HEK293 (cell line): ENCODE measurements around the gene C17orf100.

ENCODE experiments used
- CTCF ChIA-PET: fragments of 350-600 bp; formaldehyde crosslinking; extraction: SDS; loops from one replicate; lab custom pipeline; 2021; ENCODE audit warnings: antibody characterized with exemption; lab: Yijun Ruan, JAX
- POLR2A ChIA-PET: fragments of 300-600 bp; formaldehyde crosslinking; extraction: SDS; loops from one replicate; lab custom pipeline; 2020; ENCODE audit warnings: antibody characterized with exemption, inconsistent platforms; lab: Yijun Ruan, JAX
- H3K27ac ChIP-seq: fragments of 200-500 bp; sonication (Bioruptor generic); 2 replicates; pipeline ENCODE4 v1.5.1; 2014; ENCODE audit warnings: low read depth, low read length, control low read depth, inconsistent platforms; ENCODE audit errors: extremely low read depth
- H3K36me3 ChIP-seq, 2 experiments: fragments of 200-500 bp in 1 of 2; sonication (Bioruptor generic) in 1 of 2; 1 replicate in 1 of 2; 2 replicates in 1 of 2; pipeline ENCODE4 v1.5.1; 2014 to 2017; ENCODE audit warnings: inconsistent platforms in 2 of 2, low read length in 2 of 2; ENCODE audit not compliant: control insufficient read depth in 2 of 2, insufficient read depth in 1 of 2
- H3K4me1 ChIP-seq: fragments of 200-500 bp; sonication (Bioruptor generic); 2 replicates; pipeline ENCODE4 v1.5.1; 2014; ENCODE audit warnings: mild to moderate bottlenecking, low read length, inconsistent platforms; ENCODE audit not compliant: control insufficient read depth, insufficient read depth
- H3K4me3 ChIP-seq: 2 replicates; pipeline ENCODE4 v1.5.1; 2011; ENCODE audit warnings: low read depth, mild to moderate bottlenecking, control low read depth, low read length, moderate library complexity
- H3K9me3 ChIP-seq: fragments of 200-500 bp; sonication (Bioruptor generic); 2 replicates; pipeline ENCODE4 v1.5.1; 2014; ENCODE audit warnings: low read depth, low read length, inconsistent platforms; ENCODE audit not compliant: control insufficient read depth, insufficient read depth
- EGR2 ChIP-seq: fragments of 450-650 bp; formaldehyde crosslinking; IDR thresholded peaks from 2 replicates; pipeline ENCODE4 v1.5.1; 2016; ENCODE audit warnings: low read depth, missing biosample characterization, missing genetic modification characterization
- GLI4 ChIP-seq: fragments of 450-650 bp; formaldehyde crosslinking; IDR thresholded peaks from 2 replicates; pipeline ENCODE4 v1.5.1; 2016; ENCODE audit warnings: missing biosample characterization, missing genetic modification characterization
- HIC1 ChIP-seq: fragments of 450-650 bp; formaldehyde crosslinking; IDR thresholded peaks from 2 replicates; pipeline ENCODE4 v1.5.1; 2016; ENCODE audit warnings: missing biosample characterization, missing genetic modification characterization
- IKZF3 ChIP-seq: fragments of 450-650 bp; IDR thresholded peaks from 2 replicates; pipeline ENCODE4 v1.5.0; 2018; ENCODE audit warnings: missing biosample characterization, mild to moderate bottlenecking, missing genetic modification characterization, moderate library complexity
- KLF8 ChIP-seq: fragments of 450-650 bp; formaldehyde crosslinking; IDR thresholded peaks from 2 replicates; pipeline ENCODE4 v1.5.1; 2016; ENCODE audit warnings: missing biosample characterization, missing genetic modification characterization
- SCRT2 ChIP-seq: fragments of 450-650 bp; formaldehyde crosslinking; IDR thresholded peaks from 2 replicates; pipeline ENCODE4 v1.5.1; 2016; ENCODE audit warnings: missing biosample characterization, missing genetic modification characterization
- TCF7L2 ChIP-seq: IDR thresholded peaks from 2 replicates; pipeline ENCODE4 v1.6.1; 2011; ENCODE audit warnings: low read depth, mild to moderate bottlenecking, inconsistent platforms, low read length, moderate library complexity, borderline replicate concordance
- ZFP41 ChIP-seq: fragments of 450-650 bp; formaldehyde crosslinking; IDR thresholded peaks from 2 replicates; pipeline ENCODE4 v1.5.1; 2016; ENCODE audit warnings: missing biosample characterization, missing genetic modification characterization, borderline replicate concordance
- ZNF133 ChIP-seq: fragments of 450-650 bp; formaldehyde crosslinking; IDR thresholded peaks from 2 replicates; pipeline ENCODE4 v1.5.1; 2016; ENCODE audit warnings: missing biosample characterization, missing genetic modification characterization
- ZNF174 ChIP-seq: fragments of 450-650 bp; formaldehyde crosslinking; IDR thresholded peaks from 2 replicates; pipeline ENCODE4 v1.5.0; 2017; ENCODE audit warnings: missing biosample characterization, mild to moderate bottlenecking, missing genetic modification characterization
- ZNF223 ChIP-seq: fragments of 450-650 bp; formaldehyde crosslinking; IDR thresholded peaks from 2 replicates; pipeline ENCODE4 v1.5.1; 2016; ENCODE audit warnings: missing biosample characterization, missing genetic modification characterization
- ZNF239 ChIP-seq: fragments of 450-650 bp; formaldehyde crosslinking; IDR thresholded peaks from 2 replicates; pipeline ENCODE4 v1.5.1; 2016; ENCODE audit warnings: missing biosample characterization, missing genetic modification characterization
- ZNF248 ChIP-seq: fragments of 450-650 bp; formaldehyde crosslinking; IDR thresholded peaks from 2 replicates; pipeline ENCODE4 v1.5.1; 2017; ENCODE audit warnings: missing biosample characterization, missing genetic modification characterization
- ZNF302 ChIP-seq: fragments of 450-650 bp; formaldehyde crosslinking; IDR thresholded peaks from 2 replicates; pipeline ENCODE4 v1.5.1; 2016; ENCODE audit warnings: missing biosample characterization, missing genetic modification characterization, low read depth
- ZNF350 ChIP-seq: fragments of 450-650 bp; formaldehyde crosslinking; IDR thresholded peaks from 2 replicates; pipeline ENCODE4 v1.5.0; 2017; ENCODE audit warnings: missing biosample characterization, mild to moderate bottlenecking, missing genetic modification characterization
- ZNF366 ChIP-seq: fragments of 450-650 bp; formaldehyde crosslinking; conservative IDR thresholded peaks from 2 replicates; pipeline ENCODE4 v1.5.1; 2016; ENCODE audit warnings: missing biosample characterization, missing genetic modification characterization
- ZNF423 ChIP-seq: fragments of 450-650 bp; formaldehyde crosslinking; IDR thresholded peaks from 2 replicates; pipeline ENCODE4 v1.5.1; 2016; ENCODE audit warnings: missing biosample characterization, missing genetic modification characterization
- ZNF530 ChIP-seq: fragments of 450-650 bp; formaldehyde crosslinking; IDR thresholded peaks from 2 replicates; pipeline ENCODE4 v1.5.1; 2016; ENCODE audit warnings: low read depth, missing biosample characterization, missing genetic modification characterization
- ZNF596 ChIP-seq: fragments of 450-650 bp; IDR thresholded peaks from 2 replicates; pipeline ENCODE4 v1.5.0; 2018; ENCODE audit warnings: missing biosample characterization, mild to moderate bottlenecking, missing genetic modification characterization, moderate library complexity
- ZNF626 ChIP-seq: fragments of 450-650 bp; sonication (Bioruptor Pico); formaldehyde crosslinking; IDR thresholded peaks from 2 replicates; pipeline ENCODE4 v1.5.1; 2018; ENCODE audit warnings: missing biosample characterization, missing genetic modification characterization, inconsistent platforms
- ZNF660 ChIP-seq: fragments of 450-650 bp; IDR thresholded peaks from 2 replicates; pipeline ENCODE4 v1.5.1; 2018; ENCODE audit warnings: missing biosample characterization, mild to moderate bottlenecking, missing genetic modification characterization
- ZNF701 ChIP-seq: fragments of 450-650 bp; formaldehyde crosslinking; IDR thresholded peaks from 2 replicates; pipeline ENCODE4 v1.5.1; 2016; ENCODE audit warnings: missing biosample characterization, missing genetic modification characterization
- ZNF747 ChIP-seq: fragments of 450-650 bp; formaldehyde crosslinking; IDR thresholded peaks from 2 replicates; pipeline ENCODE4 v1.5.1; 2016; ENCODE audit warnings: missing biosample characterization, missing genetic modification characterization
- ZNF76 ChIP-seq: fragments of 450-650 bp; formaldehyde crosslinking; IDR thresholded peaks from 2 replicates; pipeline ENCODE4; 2016; ENCODE audit warnings: low read depth, missing biosample characterization, missing genetic modification characterization, borderline replicate concordance
- ZNF776 ChIP-seq: fragments of 450-650 bp; formaldehyde crosslinking; IDR thresholded peaks from 2 replicates; pipeline ENCODE4 v1.5.0; 2017; ENCODE audit warnings: missing biosample characterization, missing genetic modification characterization, borderline replicate concordance
- ZXDB ChIP-seq: fragments of 450-650 bp; formaldehyde crosslinking; IDR thresholded peaks from 2 replicates; pipeline ENCODE4 v1.5.1; 2016; ENCODE audit warnings: missing biosample characterization, missing genetic modification characterization

The C17orf100 gene

GRCh38 chr17:6681176-6681575 is 29.6 kb downstream of the C17orf100 start:
- H3K9me3 ChIP-seq, result no peaks in the 10 kb centered on the region
- no peaks in the 10 kb centered on the region for H3K36me3 ChIP-seq
- TF ChIP-seq SCRT2 (tag by site-specific recombination) (no peak), ZNF660 (no peak), ZNF366 (tag by site-specific recombination) (no peak)
- POLR2A ChIA-PET, result no interaction called here
- no peak overlapping the region for H3K27ac ChIP-seq
- no peak overlapping the region for H3K4me3 ChIP-seq
- CTCF ChIA-PET, result interaction anchor here (2.0 kb wide), 1 partner anchor 20 kb away, joined by 5 read pairs; no protein-coding TSS in a partner anchor
- H3K4me1 ChIP-seq, result no peaks in the 10 kb centered on the region

- ChIA-PET POLR2A (no interaction called here), CTCF (interaction anchor here (1.1 to 2.0 kb wide), 2 partner anchors 8 to 19 kb away, joined by 3 to 5 read pairs; no protein-coding TSS in a partner anchor)
- no peaks in the 10 kb centered on the region for H3K4me1 ChIP-seq
- no peaks in the 10 kb centered on the region for H3K9me3 ChIP-seq
- H3K36me3 ChIP-seq, result no peaks in the 10 kb centered on the region
- H3K27ac ChIP-seq, result no peak overlapping the region
- TF ChIP-seq ZNF302 (tag by site-specific recombination) (no peak), SCRT2 (tag by site-specific recombination) (no peak), ZNF776 (tag by site-specific recombination) (no peak), ZNF747 (no peak), ZNF530 (tag by site-specific recombination) (no peak), ZNF423 (tag by site-specific recombination) (no peak), KLF8 (tag by site-specific recombination) (no peak), ZNF626 (tag by site-specific recombination) (no peak)
- TF ChIP-seq, all 188 proteins: peak for 0
- no peak overlapping the region for H3K4me3 ChIP-seq
Measured at GRCh38 chr17:6681671-6682070, 30.1 kb downstream of the C17orf100 start.

GRCh38 chr17:6682339-6682738 is 30.8 kb downstream of the C17orf100 start:
- ChIA-PET POLR2A (no interaction called here), CTCF (interaction anchor here (1.0 to 2.1 kb wide), 4 partner anchors 9 to 20 kb away, joined by 3 to 9 read pairs (median 4); no protein-coding TSS in a partner anchor)
- H3K9me3 ChIP-seq, result no peaks in the 10 kb centered on the region
- H3K36me3 ChIP-seq, result no peaks in the 10 kb centered on the region
- no peak for TF ChIP-seq ZNF660
- no peak for TF ChIP-seq ZXDB (tag by site-specific recombination)
- no peak for TF ChIP-seq ZNF133 (tag by site-specific recombination)
- TF ChIP-seq ZFP41 (tag by site-specific recombination), result no peak
- TF ChIP-seq ZNF596 (tag by site-specific recombination), result no peak
- TF ChIP-seq ZNF701 (tag by site-specific recombination), result no peak
- TF ChIP-seq ZNF350 (tag by site-specific recombination), result no peak
- no peak for TF ChIP-seq EGR2 (tag by site-specific recombination)
- TF ChIP-seq ZNF76 (tag by site-specific recombination), result no peak
- TF ChIP-seq ZNF239, result no peak
- no peak for TF ChIP-seq GLI4
- TF ChIP-seq IKZF3 (tag by site-specific recombination), result no peak
- TF ChIP-seq ZNF248 (tag by site-specific recombination), result no peak
- TF ChIP-seq ZNF223, result no peak
- TF ChIP-seq TCF7L2, result no peak
- TF ChIP-seq HIC1, result no peak
- TF ChIP-seq ZNF174 (tag by site-specific recombination), result no peak
- H3K27ac ChIP-seq, result no peak overlapping the region
- no peak overlapping the region for H3K4me3 ChIP-seq
- no peaks in the 10 kb centered on the region for H3K4me1 ChIP-seq
